HFFc6 (cell line): ENCODE data around the gene KCNJ16. TPM values are rescaled to one million over a fixed set of nuclear protein-coding genes. Genes with fewer than 3 reads are reported as not detected.

Experiments used
- DNase-seq: peaks from one replicate; pipeline ENCODE4 v3.0.0-alpha.2; 2018
- H3K27ac Mint-ChIP-seq: 2 replicates; pipeline ENCODE4 v1.8.0; 2020; ENCODE audit warnings: mild to moderate bottlenecking, mixed read lengths
- H3K27me3 Mint-ChIP-seq: 2 replicates; pipeline ENCODE4 v1.8.0; 2021; ENCODE audit warnings: mild to moderate bottlenecking, moderate library complexity, mixed read lengths; ENCODE audit not compliant: insufficient read depth
- H3K36me3 Mint-ChIP-seq: 2 replicates; pipeline ENCODE4 v1.8.0; 2021; ENCODE audit warnings: low read depth, mixed read lengths
- H3K4me1 Mint-ChIP-seq: 2 replicates; pipeline ENCODE4 v1.8.0; 2020; ENCODE audit warnings: low read depth, mixed read lengths
- H3K4me3 Mint-ChIP-seq: 2 replicates; pipeline ENCODE4 v1.8.0; 2020; ENCODE audit warnings: mild to moderate bottlenecking, moderate library complexity, mixed read lengths
- H3K9me3 Mint-ChIP-seq: 2 replicates; pipeline ENCODE4 v1.8.0; 2020; ENCODE audit warnings: mild to moderate bottlenecking, mixed read lengths
- total RNA-seq, 6 experiments: library from RNA; stranded (reverse); fragmentation: NEBNext Ultra II Directional; extraction: Animal tissue kit (Norgen Biotek cat#: 25700); gene quantifications; 2 replicates in 1 of 6; 3 replicates in 5 of 6; pipeline ENCODE4 v1.2.3, GENCODE V29; 2021
- TF ChIP-seq, protein P1 (sequence below): fragments of 200-600 bp; sonication (generic); IDR thresholded peaks from 2 replicates; pipeline ENCODE4 v1.5.0; 2021; ENCODE audit warnings: antibody characterized with exemption, mild to moderate bottlenecking

The KCNJ16 gene
- total RNA-seq, 6 experiments from 2014 or later, result not detected

DNA sequence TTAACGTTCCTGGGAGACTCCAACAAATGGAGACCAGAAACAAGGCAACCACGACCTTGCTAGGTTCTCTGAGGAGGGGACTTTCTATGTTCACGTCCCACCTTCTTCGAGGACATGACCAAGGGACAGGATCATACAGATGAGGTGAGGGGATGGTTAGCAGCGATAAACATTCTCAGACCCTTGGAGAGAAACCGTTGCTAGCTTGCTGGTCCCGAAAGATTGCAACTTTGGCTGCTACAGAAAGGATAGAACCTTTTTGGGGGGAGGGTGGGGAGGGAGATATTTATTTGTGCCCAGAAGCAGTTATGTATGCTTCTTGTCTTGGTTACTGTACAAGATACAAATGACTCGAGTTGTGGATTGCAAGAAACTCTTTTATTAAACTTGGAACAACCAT is 59.0 kb downstream of the KCNJ16 start:
- Mint-ChIP-seq H3K9me3 (no peaks in the 10 kb centered on the region), H3K4me1 (peaks cover 24% of the 10 kb centered on the region), H3K27ac (no peak overlapping the region), H3K36me3 (no peaks in the 10 kb centered on the region), H3K27me3 (peaks cover 2% of the 10 kb centered on the region; the same call in 1 of the 2 replicates), H3K4me3 (no peak overlapping the region)
- TF ChIP-seq, protein P1, sequence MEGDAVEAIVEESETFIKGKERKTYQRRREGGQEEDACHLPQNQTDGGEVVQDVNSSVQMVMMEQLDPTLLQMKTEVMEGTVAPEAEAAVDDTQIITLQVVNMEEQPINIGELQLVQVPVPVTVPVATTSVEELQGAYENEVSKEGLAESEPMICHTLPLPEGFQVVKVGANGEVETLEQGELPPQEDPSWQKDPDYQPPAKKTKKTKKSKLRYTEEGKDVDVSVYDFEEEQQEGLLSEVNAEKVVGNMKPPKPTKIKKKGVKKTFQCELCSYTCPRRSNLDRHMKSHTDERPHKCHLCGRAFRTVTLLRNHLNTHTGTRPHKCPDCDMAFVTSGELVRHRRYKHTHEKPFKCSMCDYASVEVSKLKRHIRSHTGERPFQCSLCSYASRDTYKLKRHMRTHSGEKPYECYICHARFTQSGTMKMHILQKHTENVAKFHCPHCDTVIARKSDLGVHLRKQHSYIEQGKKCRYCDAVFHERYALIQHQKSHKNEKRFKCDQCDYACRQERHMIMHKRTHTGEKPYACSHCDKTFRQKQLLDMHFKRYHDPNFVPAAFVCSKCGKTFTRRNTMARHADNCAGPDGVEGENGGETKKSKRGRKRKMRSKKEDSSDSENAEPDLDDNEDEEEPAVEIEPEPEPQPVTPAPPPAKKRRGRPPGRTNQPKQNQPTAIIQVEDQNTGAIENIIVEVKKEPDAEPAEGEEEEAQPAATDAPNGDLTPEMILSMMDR, result no peak
- no peak for DNase-seq

DNA sequence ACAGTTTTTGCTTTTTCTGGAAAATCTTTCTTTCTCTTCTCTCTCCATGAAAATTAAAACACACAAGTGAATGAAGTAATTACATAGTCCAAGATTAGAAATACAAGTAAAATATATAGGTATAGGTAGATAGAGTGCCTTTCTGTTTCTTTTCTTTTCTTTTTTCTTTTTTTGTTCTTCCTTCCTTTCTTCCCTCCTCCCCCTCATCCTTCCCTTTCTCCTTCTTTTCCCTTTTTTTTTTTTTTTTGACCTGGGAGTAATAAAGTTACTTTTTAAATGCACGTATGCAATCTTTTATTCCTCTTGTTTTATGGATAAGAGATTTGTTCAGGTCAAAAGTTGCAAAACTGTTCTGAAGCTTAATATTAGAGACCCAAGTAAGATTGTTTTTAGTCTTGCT is 59.8 kb downstream of the KCNJ16 start:
- Mint-ChIP-seq H3K36me3 (no peaks in the 10 kb centered on the region), H3K27ac (no peak overlapping the region), H3K4me3 (no peak overlapping the region), H3K4me1 (peaks cover 24% of the 10 kb centered on the region), H3K27me3 (peaks cover 4% of the 10 kb centered on the region), H3K9me3 (no peaks in the 10 kb centered on the region)
- no peak for DNase-seq
- TF ChIP-seq, protein P1, result no peak

DNA sequence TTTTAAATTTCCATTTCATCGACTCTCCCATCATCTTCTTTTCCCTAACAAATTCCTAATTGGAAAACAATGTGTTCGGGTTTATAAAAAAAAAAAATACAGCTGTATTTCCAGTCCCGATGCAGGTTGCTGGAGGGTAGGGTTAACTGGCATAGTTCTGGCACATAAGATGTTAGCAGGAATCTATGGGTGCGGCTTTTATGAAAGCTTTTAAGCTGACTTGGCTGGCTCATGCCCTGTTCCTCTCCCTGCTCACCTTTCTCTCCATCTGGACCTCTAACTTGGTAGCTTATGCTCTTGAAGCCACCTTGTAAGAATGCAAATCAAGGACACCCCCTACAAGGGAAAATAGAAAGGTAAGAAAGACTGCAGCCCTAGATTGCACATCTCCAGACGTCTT is 61.1 kb downstream of the KCNJ16 start:
- Mint-ChIP-seq H3K4me1 (peaks cover 24% of the 10 kb centered on the region), H3K27ac (no peak overlapping the region), H3K36me3 (no peaks in the 10 kb centered on the region), H3K4me3 (no peak overlapping the region), H3K27me3 (peaks cover 4% of the 10 kb centered on the region), H3K9me3 (no peaks in the 10 kb centered on the region)
- DNase-seq, result no peak
- TF ChIP-seq, protein P1, result no peak

DNA sequence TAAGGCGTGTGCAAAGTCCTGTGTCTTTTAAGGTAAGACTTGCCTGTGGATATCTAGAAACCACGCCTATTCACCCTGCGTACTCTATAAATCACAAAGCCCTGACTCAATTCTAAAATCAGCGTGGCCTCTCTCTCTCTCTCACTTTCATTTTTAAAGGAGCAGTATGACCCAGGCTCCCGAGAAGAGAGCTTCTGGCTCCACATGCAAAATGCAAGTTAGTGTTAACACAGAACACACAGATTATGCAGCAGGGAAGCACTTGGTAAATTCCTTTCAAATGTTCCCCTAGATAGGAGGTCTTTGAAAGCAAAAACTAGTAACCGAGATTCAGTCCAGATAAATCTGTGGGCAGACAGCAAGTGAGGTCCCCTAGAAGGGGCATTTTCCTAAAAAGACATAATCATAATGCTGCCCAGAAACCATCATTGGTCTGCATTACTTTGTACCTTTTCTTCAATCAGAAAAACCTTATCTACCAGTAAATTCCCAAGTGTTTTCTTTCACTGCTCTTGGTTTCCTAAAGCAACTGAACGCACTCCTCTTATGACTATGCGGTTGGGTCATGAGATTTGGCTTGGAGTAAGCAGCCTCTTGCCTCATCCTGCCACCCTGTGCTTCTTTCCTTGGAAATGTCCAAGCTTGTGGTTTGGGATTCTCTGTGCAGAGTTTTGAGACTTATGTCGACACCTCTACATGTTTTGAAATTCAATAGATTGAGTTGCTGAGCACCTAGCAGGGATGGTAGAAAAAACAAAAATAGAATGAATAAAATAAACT is 62.6 kb downstream of the KCNJ16 start:
- peaks cover 24% of the 10 kb centered on the region for H3K4me1 Mint-ChIP-seq
- H3K9me3 Mint-ChIP-seq, result no peaks in the 10 kb centered on the region
- peak; percentile 69 for DNase-seq
- TF ChIP-seq, protein P1, result no peak
- H3K36me3 Mint-ChIP-seq, result no peaks in the 10 kb centered on the region
- peaks cover 2% of the 10 kb centered on the region for H3K27me3 Mint-ChIP-seq
- peak overlapping the region; percentile 88 for H3K4me3 Mint-ChIP-seq
- peak overlapping the region; percentile 92 for H3K27ac Mint-ChIP-seq

DNA sequence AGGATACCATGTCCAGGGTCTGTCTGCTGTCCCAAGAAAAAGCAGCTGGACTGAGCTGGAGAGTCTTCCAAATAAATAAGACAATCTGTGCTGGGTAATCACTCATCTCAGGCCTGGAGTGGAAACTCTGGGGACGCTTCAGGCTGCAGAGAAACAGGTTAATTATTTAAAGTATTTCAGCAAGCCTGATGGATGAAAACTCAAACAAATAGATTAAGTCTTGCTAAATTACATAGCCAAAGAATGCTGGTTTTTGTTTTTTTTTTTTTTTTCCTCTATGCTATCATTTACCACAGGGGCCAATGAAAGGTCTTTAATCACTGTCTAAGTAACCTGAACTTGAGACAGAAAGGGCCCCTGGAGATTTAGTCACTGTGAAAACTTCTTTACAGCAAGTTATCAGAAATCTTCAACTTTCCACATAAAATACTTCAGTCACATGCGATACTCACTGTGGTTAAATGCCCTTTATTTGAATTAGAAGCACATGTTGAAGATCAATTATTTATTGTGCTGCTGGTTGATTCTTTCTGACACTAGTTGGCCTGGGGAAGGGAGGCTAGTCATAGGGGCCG is 63.4 kb downstream of the KCNJ16 start:
- Mint-ChIP-seq H3K9me3 (no peaks in the 10 kb centered on the region), H3K27me3 (peaks cover 2% of the 10 kb centered on the region), H3K4me1 (peaks cover 24% of the 10 kb centered on the region), H3K4me3 (peak overlapping the region; percentile 88), H3K27ac (peak overlapping the region; percentile 92), H3K36me3 (no peaks in the 10 kb centered on the region)
- DNase-seq, result peak; percentile 19
- TF ChIP-seq, protein P1, result no peak
